ENCODE measurements around the gene MBD5.
"Not testable (repeated sequence)": the region's sequence is repeated elsewhere in the genome, so short reads cannot be mapped to it uniquely, and the experiment has no call there.

The MBD5 gene

GRCh38 chr2:148021059-148021861 is at the start of gene MBD5:
Gene MBD5 (plus strand): TSS chr2:148021091.
- peak; percentile 85 for DNase-seq

- DNase-seq: no peak
Observed at GRCh38 chr2:147976102-147976501, 44.8 kb upstream of the MBD5 start.

DNA sequence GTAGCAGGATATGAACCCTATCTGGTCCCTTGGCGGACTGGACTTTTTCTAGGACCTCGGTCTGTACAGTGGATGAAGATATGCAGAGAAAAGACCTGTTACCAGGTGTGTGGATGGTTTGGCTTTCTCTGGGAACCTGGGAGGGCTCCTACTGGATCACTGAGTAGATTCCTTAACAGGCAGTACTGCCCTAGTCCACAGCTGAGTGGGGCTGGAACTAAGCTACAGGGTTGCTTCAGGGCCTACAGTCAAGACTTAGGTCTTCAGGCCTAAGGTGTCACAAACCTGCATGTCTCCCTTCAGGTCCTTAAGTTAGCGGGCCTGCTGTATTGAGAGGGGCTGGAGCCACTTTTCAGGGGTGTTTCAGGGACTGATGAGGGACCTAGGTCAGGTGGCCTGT is 43.2 kb upstream of the MBD5 start:
- no peak for DNase-seq

- no peak for DNase-seq
Observed at GRCh38 chr2:147980940-147981528, 39.9 kb upstream of the MBD5 start.

DNA sequence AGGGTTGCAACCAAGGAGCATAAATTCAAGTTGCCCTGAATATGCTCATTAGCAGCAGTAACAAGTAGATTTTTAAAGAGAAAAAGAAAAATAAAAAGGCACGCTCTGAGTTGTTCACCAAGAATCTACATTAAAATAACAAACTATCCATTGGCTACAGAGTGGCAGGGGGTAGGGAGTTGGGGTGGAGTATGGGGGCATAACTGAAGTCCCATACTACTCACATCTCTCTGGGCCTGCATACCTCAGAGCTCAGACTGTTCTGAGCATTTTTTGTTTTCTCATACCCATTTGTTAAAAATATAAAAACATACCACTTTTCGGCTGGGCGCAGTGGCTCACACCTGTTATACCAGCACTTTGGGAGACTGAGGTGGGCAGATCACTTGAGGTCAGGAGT is 31.8 kb upstream of the MBD5 start:
- DNase-seq: no peak

DNA sequence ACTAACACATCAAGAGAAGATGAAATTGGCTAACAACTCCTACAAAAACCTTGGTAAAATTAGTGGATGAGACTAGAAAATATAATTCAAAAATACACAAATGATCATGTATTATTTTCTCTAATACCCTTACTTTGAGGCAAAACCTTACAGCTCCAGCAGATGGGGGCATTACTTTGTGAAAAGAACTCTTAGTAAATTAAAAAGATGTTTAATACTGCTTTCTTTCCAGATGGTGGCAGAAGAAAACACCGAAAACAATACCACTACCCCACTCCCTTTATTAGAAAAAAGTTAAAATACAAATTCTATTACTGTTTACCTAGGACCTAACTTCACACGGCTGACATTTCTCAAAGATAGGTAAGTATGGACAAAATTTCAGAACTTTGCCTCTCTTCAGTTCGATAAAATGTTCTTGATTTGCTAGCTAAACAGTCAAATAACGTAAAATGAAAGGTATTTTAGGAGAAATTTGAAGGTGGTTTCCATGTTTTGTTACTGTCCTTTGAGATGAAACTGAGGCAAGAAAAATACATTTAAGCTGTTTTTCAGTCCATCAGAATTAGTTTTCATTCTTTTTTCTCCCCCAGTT is 31.0 kb upstream of the MBD5 start:
- no peak for DNase-seq

- DNase-seq: not testable (repeated sequence)
Observed at GRCh38 chr2:147994965-147995364, 25.9 kb upstream of the MBD5 start.

- DNase-seq: no peak
Observed at GRCh38 chr2:147996828-147997227, 24.1 kb upstream of the MBD5 start.

GRCh38 chr2:147998203-147998602 is 22.7 kb upstream of the MBD5 start:
- no peak for DNase-seq

GRCh38 chr2:147999126-147999525 is 21.8 kb upstream of the MBD5 start:
- no peak for DNase-seq

- no peak for DNase-seq
Observed at GRCh38 chr2:148000095-148000494, 20.8 kb upstream of the MBD5 start.

DNA sequence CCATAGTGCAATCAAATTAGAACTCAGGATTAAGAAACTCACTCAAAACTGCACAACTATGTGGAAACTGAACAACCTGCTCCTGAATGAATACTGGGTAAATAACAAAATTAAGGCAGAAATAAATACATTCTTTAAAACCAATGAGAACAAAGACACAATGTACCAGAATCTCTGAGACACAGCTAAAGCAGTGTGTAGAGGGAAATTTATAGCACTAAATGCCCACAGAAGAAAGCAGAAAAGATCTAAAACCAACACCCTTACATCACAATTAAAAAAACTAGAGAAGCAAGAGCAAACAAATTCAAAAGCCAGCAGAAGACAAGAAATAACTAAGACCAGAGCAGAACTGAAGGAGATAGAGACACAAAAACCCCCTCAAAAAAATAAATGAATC is 18.5 kb upstream of the MBD5 start:
- DNase-seq: not testable (repeated sequence)

GRCh38 chr2:148006249-148007007 is 14.5 kb upstream of the MBD5 start:
- DNase-seq: no peak

GRCh38 chr2:148007219-148007900 is 13.5 kb upstream of the MBD5 start:
- DNase-seq: no peak

- not testable (repeated sequence) for DNase-seq
Observed at GRCh38 chr2:148008411-148008810, 12.5 kb upstream of the MBD5 start.

GRCh38 chr2:148013876-148014275 is 7.0 kb upstream of the MBD5 start:
- no peak for DNase-seq

DNA sequence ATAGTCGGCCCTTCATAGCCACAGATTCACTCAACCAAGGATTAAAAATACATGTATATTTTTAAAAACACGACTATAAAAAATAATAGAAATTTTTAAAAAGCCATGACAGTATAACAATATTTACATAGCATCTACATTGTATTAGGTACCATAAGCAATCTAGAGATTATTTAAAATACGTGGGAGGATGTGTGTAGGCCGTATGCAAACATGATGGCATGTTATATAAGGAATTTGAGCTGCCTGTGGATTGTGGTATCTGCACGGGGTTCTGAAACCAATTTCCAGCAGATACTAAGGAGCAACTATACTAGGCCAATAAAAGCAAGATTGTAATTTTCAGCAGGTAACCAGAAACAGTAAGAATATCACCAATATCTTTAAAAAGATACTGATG is 6.3 kb upstream of the MBD5 start:
- no peak for DNase-seq

DNA sequence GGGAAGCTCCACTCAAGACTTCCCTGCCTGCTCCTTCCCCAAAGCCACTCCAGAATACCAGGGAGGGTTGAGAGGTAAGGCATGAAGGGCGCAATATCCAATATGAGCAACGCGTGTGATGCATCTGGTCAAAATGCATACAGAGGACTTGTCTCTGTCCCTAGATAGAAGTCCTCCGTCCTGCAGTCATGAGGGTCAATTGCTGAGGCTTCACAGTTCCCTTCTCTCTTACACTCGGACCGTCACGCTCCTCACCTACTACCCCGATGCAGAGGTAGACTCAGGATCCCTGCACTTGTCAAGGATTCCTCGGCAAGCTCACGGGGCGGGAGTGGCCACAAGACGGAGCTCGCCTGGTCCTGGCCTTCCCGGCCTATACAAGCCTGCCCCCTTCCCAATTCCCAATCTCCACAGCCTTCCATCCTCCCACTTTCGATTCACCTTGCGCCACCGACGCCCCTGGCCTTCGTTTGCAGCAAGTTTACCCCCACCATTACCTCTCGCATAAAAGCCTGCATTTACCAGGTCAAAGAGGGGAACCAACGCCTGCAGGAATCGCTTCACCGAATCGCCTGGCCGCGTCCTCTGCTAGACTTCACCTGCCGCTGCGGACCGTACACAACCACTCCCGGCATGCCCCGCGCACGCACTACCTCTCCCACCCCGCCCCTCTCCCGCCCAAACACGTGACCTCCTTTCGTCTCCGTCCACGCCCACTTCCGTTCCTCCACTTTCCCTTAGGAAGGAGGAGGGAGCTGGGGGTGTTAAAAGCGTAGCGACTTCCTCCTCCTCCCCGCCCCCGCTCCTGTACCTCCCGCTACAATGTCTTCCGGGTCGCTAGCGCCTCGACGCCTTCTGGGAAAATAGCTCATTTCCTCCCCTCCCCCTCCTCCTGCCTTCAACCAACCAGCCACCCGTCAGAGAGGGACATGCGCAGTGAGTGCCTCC is 506 bp upstream of the MBD5 start, which contains the start of gene ORC4:
Gene ORC4 (minus strand): TSS at position 627 of the 948 bp plus-strand sequence. CDS start 44,779 bp downstream, outside the sequence.
- DNase-seq: peak; percentile 98

GRCh38 chr2:148021886-148022285 is 995 bp downstream of the MBD5 start:
- no peak for DNase-seq

- no peak for DNase-seq
Observed at GRCh38 chr2:148022351-148022750, 1.5 kb downstream of the MBD5 start.

DNA sequence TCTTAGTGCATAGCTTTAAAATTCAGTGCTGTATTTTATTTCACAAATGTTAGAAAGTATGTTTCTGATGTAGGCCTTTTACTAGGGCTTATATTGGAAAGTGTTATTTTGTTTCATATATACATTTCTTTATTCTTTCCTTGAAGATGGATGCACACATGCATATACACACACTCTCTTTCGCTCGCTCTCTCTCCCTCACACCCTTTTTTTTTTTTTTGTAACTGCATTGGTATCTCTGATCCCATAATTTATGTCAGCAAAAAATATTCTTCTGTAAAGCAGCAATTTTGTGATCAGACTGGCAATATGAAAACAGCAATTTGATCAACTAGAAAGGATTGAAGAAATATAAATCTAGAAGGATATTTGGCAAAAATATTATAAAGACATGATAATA is 2.0 kb downstream of the MBD5 start:
- no peak for DNase-seq

- no peak for DNase-seq
Observed at GRCh38 chr2:148023861-148024260, 3.0 kb downstream of the MBD5 start.

Data from activated effector memory CD4-positive, alpha-beta T cell treated with anti-CD3 and anti-CD28 coated beads, Interleukin-2, amount 50 U/mL, for 16 hours (primary cell).